T-helper 2 cell treated with Interferon-gamma antibody and Interleukin-4, amounts not matched to agents 100 ng/mL and 5 ng/mL, for 36 hours (primary cell): ENCODE data around the gene MYL6. TPM values are rescaled to one million over a fixed set of nuclear protein-coding genes. Genes with fewer than 3 reads are reported as not detected.

Source experiments
- intact Hi-C: fragments of 100-400 bp; cut with micrococcal nuclease; formaldehyde crosslinking; loops from one replicate; pipeline ENCODE4 v1.15.1; 2023
- total RNA-seq: library from RNA; stranded (reverse); gene quantifications from 2 replicates; pipeline ENCODE4 v1.2.3, GENCODE V29; 2022

MYL6 gene
- total RNA-seq, 1 donor from 2014 or later: 1,617 TPM

GRCh38 chr12:56154818-56155217, 3.3 kb upstream of the MYL6 start:
- intact Hi-C loops: loop anchor here (5.0 kb wide), 1 partner anchor 228 kb away; the partner anchor contains the start of gene PYM1

DNA sequence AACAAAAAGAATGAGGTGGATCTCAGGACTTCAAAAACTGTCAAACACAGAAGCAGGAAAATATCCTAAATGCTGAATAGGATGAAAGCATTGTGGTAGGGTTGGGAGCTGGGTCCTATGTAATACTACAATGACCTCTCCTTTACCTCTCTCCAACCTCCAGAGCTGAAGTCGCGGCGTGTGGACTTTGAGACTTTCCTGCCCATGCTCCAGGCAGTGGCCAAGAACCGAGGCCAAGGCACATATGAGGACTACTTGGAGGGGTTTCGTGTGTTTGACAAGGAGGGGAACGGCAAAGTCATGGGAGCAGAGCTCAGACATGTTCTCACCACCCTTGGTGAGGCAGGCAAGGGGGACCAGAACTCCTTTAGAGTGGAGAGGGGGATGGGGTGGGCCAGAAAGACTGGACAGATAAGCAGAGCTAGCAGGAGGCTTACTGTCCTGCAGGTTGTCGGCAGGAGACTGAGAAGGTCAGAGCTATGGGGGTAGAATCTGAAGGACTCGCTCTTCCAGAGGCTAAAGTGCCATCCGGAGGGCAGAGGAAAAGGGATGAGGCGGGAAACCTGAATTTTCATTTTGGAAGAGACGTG, 2.8 kb upstream of the MYL6 start:
- intact Hi-C loops: no loop called here

DNA sequence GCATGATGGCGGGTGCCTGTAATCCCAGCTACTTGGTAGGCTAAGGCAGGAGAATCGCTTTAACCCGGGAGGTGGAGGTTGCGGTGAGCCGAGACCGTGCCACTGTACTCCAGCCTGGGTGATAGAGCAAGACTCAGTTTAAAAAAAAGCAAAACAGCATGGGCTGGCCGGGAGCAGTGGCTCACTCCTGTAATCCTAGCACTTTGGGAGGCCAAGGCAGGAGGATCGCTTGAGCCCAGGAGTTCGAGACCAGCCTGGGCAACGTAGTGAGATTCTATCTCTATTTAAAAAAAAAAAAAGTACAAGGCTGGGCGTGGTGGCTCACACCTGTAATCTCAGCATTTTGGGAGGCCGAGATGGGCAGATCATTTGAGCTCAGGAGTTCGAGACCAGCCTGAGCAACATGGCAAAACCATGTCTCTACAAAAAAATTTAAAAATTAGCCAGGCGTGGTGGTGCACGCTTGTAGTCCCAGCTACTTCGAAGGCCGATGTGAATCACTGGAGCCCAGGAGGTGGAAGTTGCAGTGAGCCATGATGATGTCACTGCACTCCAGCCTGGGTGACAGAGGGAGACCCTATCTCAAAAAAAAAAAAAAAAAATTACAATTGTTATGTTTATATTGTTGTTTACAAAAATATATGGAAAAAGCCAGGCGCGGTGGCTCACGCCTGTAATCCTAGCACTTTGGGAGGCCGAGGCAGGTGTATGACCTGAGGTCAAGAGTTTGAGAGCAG, 1.5 kb upstream of the MYL6 start:
- intact Hi-C loops: loop anchor here (1.0 kb wide), 2 partner anchors 32 to 38 kb away; partner anchors contain the start of gene ZC3H10

GRCh38 chr12:56157201-56158028, 744 bp upstream of the MYL6 start:
- intact Hi-C loops: loop anchor here (1.0 to 2.0 kb wide), 4 partner anchors 31 to 67 kb away; partner anchors contain the start of genes NABP2, PA2G4 and ZC3H10

- intact Hi-C loops: loop anchor here (2.0 kb wide), 2 partner anchors 54 to 66 kb away; partner anchors contain the start of genes NABP2 and PA2G4
Measured at GRCh38 chr12:56158926-56159461, 835 bp downstream of the MYL6 start.

- intact Hi-C loops: loop anchor here (1.0 to 2.0 kb wide), 4 partner anchors 7 to 65 kb away; partner anchors contain the start of genes MYL6B, NABP2 and PA2G4
Measured at GRCh38 chr12:56159482-56160192, 1.5 kb downstream of the MYL6 start.

DNA sequence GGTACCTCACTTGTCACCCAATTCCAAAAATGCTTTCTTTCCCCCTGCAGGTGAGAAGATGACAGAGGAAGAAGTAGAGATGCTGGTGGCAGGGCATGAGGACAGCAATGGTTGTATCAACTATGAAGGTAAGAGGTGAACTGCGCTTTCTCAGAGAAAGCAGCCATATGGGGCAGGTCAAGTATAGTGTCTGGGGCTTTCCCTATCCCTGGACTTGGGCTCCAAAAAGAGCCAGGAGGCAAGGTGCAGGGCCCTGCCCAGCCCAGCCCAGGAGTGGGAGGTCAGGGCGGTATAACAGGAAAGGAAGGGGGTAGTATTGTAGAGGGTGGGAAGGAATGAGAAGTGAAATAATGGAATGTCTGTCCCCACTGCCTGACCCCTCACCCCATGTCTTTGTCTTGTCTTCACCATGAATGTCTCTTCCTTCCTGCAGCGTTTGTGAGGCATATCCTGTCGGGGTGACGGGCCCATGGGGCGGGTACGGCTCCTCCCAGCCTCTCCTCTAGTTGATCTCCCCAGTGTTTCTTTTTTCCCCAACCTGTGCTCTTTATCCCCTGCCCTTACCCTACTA, 2.1 kb downstream of the MYL6 start:
- intact Hi-C loops: loop anchor here (1.0 kb wide), 2 partner anchors 8 to 34 kb away; partner anchors contain the start of gene MYL6B

DNA sequence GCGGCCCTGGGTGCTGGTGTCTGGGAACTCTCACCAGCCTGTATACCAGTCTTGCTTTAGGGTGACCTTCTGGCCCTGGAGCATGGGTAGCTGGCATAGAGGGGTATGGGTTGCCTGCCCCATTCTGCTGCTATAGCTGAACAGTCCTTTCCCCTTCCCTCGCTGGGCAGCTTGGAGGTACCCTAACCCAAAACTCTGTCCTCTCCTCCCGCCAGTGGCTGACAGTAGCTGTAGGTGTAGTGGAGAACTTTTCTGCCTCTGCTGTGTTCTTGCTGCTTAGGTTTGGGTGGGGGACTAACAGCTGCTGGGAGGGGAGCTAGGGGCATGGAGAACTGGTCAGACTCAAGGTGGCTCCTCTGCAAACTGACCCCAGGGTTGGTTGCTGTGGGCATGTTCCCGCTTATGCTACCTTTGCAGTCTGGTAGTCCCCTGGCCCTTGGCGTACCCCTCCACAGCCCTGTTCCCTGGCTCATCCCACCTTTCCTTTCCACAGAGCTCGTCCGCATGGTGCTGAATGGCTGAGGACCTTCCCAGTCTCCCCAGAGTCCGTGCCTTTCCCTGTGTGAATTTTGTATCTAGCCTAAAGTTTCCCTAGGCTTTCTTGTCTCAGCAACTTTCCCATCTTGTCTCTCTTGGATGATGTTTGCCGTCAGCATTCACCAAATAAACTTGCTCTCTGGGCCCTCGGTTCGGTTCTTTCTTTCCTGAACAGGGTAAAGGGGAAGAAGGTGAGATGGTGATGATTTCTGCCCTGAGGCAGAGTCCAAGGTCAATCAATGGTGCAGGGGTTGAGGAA, 2.9 kb downstream of the MYL6 start:
- intact Hi-C loops: loop anchor here (1.0 kb wide), 2 partner anchors 9 to 35 kb away; partner anchors contain the start of gene MYL6B

DNA sequence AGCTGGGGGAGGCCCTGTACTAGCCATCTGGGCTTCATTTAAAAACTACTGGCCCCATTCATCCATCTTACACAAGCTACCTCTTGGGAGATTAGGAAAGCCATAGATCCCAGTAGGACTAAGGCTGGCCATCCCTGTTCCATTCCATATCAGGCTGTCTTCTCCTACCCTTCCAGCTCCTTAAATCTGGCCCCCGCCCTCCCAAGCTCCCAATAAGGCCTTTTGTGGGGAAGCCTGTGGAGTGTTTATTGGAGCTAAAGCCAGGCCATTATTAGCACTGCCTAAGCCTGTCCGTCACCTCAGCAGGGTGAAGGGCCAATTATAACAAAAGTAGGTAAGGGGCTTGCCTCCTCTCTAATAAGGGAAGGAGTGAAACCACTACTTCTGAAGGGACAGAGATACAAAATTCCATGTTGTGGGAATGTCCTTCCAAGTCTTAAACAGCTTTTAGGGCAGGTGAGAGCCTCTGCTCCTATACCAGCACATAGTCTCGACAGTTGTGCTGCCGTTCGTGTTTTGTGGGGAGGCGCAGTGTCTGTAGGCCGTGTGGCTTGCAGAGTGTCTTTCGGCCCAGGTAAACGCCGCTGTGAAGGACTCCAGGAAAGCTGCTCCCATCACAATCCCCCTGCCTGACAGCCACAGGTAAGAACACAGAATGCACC, 3.7 kb downstream of the MYL6 start:
- intact Hi-C loops: no loop called here

DNA sequence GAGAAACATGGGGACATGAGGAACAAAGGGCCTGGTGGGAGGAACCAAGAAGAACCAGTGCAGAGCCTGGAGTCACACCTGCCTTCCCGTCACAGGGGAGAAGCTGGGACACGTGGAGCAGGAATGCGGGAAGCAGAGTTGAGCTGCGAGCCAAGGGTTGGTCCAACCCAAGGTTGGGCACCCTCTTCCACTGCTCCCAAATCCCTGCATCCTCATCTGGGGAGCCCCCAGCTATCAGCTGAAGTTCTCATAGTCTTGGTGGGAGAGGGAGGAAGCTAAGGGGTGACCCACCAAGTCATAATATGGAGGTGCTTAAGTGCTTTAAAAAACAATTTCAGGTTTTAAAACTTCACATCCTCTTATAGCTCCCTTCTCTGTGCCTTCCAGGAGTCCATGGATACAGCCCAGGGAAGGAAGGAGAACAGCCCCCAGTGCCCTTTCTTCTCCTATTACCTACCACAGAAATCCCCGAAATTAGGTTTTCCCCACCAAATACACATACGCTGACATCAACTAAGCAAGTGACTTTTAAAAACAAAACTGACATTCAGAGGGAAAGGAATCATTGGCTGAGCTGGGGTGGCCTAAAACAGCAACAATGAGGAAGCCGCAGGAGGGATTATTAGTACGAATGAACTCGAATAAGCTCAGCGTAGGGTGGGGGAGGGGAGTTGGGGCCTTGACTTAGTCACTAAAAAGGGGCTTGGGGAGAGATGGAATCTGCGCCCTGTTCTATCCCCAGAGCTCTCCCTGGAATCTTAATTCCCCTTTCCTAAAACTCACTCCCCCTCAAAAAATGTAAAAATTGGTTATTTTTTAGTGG, 4.5 kb downstream of the MYL6 start:
- intact Hi-C loops: no loop called here

DNA sequence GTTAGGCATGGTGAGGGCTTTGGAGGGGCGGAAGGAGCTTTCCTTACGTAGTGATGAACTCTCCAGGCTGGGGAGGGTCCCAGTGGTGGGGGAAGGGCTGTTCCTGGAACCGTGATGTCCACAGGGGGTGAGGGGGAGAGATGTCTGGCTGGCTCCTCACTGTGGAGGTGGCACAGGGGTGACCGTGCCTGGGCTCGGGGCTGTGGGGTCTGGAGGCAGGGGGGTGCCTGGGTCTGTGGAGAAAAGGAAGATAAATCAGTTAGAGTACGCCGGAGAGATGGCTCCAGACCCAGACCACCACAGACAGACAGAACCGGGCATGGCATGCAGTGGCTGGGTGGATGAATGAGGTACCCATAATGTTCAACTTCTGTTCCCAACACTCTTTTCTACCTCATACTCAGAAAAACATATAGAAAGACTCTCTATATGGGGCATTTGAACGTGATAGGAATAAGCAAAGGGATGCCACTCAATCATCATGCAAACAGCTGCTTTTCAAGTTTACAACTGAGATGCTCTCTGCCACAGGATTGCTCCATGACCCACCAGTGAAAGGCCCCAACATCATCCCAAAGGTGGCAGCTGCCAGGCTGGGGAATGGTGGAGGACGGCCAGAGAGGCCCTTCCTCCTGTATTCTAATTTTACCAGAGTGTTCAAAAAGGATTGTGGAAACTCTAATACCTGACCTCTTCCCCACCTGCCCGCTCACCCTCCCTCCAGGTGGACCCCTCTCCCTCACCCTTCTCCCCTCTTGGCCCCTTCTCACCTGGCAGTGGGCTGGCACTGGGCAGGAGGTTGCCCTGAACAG, 5.6 kb downstream of the MYL6 start:
- intact Hi-C loops: no loop called here

DNA sequence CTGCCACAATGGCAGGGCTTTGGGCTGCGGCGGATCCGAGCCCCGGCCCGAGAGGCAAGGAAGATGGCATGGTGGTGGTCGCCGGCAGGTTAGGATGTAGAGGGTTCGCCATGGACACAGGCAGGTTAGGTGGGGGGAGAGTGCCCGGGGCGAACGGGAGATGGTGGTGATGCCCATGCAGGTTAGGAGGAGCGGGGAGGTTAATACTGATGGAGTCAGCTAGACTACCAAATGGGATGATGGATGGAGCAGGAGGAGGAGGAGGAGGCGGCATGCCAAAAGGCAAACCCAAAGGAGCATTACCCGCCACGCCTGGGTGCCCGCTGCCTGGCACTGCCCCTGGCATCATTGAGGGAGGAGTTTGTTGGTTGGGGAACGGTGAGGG, 6.2 kb downstream of the MYL6 start:
- intact Hi-C loops: no loop called here

GRCh38 chr12:56165369-56165768, 7.2 kb downstream of the MYL6 start:
- intact Hi-C loops: no loop called here

- intact Hi-C loops: no loop called here
Measured at GRCh38 chr12:56169229-56169759, 11.1 kb downstream of the MYL6 start.

GRCh38 chr12:56172839-56173238, 14.7 kb downstream of the MYL6 start:
- intact Hi-C loops: no loop called here

DNA sequence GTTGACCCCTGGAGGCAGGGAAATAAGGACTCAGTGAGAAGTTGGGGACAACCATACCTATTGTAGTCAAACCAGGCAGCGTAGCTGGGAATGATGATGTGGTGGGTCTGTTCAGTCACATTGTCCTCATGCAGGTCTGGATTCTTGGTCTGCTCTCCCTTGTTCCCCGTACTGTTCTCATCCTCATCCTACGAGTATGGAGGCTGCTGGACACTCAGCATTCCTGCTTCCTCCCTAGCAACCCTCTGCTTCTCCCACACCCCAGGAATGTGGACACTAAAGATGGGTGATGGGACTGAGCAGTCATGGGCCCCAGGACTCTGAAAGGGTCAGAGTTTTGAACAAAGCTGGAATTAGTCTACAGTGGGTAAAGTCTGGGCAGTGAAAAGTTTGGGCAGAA, 20.2 kb downstream of the MYL6 start:
- intact Hi-C loops: no loop called here

DNA sequence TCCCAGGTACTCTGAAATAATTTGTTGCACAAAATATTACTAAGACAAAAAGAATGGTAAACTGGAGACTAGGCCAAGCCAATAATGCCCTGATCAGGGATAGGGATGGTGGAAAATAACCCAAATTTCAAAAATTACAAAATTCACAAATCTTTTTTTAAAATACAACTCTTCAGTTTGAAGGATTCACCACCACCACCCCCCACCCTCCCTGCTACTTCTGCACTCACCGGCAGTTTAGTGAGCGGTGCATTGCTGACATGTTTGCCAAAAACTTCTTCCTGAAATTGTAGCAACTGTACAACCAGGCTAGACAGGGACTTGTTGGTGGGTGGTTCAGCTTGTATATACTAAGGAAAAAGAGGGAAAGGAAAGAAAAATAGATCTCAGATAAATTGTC, 28.8 kb downstream of the MYL6 start:
- intact Hi-C loops: loop anchor here (1.0 to 10.0 kb wide), 2 partner anchors 36 to 142 kb away; partner anchors contain the start of gene RPS26
